Upper lobe of left lung (tissue), 4 donors: ENCODE results near the gene SLC44A2.

ENCODE experiments used
- EP300 ChIP-seq, 4 donors: sonication (generic); formaldehyde crosslinking; IDR thresholded peaks; one replicate each; pipeline ENCODE4 v1.5.1; 2017; ENCODE audit warnings: antibody characterized with exemption in 4 of 4, control low read depth in 2 of 4
- POLR2A ChIP-seq, 4 donors: fragments of 450-650 bp; IDR thresholded peaks; one replicate each; pipeline ENCODE4 v1.5.1; 2016 to 2017; ENCODE audit warnings: antibody characterized with exemption in 4 of 4, mild to moderate bottlenecking in 2 of 4
- POLR2AphosphoS5 ChIP-seq, 2 donors: sonication (generic); formaldehyde crosslinking; IDR thresholded peaks; one replicate each; pipeline ENCODE4 v1.5.1; 2017; ENCODE audit warnings: antibody characterized with exemption in 2 of 2
- TF ChIP-seq, protein P1 (sequence below), 6 experiments: fragments of 450-650 bp in 4 of 6; fragments of 200-600 bp in 2 of 6; sonication (generic) in 2 of 6; IDR thresholded peaks; one replicate each; pipeline ENCODE4 v1.5.1; 2016 to 2019; ENCODE audit warnings: antibody characterized with exemption in 6 of 6

GRCh38 chr19:10637894-10638293 lies 12.5 kb downstream of the SLC44A2 start:
- TF ChIP-seq, protein P1, sequence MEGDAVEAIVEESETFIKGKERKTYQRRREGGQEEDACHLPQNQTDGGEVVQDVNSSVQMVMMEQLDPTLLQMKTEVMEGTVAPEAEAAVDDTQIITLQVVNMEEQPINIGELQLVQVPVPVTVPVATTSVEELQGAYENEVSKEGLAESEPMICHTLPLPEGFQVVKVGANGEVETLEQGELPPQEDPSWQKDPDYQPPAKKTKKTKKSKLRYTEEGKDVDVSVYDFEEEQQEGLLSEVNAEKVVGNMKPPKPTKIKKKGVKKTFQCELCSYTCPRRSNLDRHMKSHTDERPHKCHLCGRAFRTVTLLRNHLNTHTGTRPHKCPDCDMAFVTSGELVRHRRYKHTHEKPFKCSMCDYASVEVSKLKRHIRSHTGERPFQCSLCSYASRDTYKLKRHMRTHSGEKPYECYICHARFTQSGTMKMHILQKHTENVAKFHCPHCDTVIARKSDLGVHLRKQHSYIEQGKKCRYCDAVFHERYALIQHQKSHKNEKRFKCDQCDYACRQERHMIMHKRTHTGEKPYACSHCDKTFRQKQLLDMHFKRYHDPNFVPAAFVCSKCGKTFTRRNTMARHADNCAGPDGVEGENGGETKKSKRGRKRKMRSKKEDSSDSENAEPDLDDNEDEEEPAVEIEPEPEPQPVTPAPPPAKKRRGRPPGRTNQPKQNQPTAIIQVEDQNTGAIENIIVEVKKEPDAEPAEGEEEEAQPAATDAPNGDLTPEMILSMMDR (IDR thresholded peaks at IDR 0.05): no peak
- no peak for TF ChIP-seq POLR2A (IDR thresholded peaks at IDR 0.05)
- no peak for TF ChIP-seq POLR2AphosphoS5 (IDR thresholded peaks at IDR 0.05)
- no peak for TF ChIP-seq EP300 (IDR thresholded peaks at IDR 0.05)
